ENCODE measurements around the gene CCDC149.

The CCDC149 gene

DNA sequence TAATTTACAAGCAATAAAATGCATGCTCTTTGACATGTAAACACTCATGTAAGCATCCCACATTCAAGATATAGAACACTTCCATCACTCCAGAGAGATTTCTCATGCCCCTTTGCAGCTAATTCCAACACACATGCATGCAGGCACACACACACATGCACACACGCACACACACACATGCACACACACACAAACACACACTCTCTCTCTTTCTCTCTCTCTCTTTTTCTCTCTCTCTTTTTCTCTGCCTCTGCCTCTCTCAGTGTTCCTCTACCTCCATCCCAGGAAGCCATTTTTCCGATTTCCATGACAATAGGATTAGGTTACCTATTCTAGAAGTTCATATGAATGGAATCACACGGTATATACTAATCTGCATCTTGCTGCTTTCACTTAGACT, 129.3 kb downstream of the CCDC149 start:
- Histone ChIP-seq H3K4me3 (ENCODE audit: low read depth, low read length, poor library complexity, severe bottlenecking) (no peak overlapping the region), H3K27ac (ENCODE audit: low read depth, low read length, poor library complexity, severe bottlenecking) (no peak overlapping the region), H3K36me3 (ENCODE audit: insufficient read depth, low read length) (no peaks in the 10 kb centered on the region), H3K79me2 (ENCODE audit: insufficient read depth, low read length) (no peaks in the 10 kb centered on the region), H4K20me1 (ENCODE audit: insufficient read depth, low read length) (no peaks in the 10 kb centered on the region), H2AFZ (ENCODE audit: low read length) (no peak overlapping the region), H3K9me3 (ENCODE audit: low read length) (no peaks in the 10 kb centered on the region), H3K4me1 (ENCODE audit: insufficient read depth, low read length, severe bottlenecking) (no peaks in the 10 kb centered on the region), H3K4me2 (ENCODE audit: low read length) (no peak overlapping the region), H3K9me2 (ENCODE audit: low read depth, low read length) (no peaks in the 10 kb centered on the region), H3K9ac (ENCODE audit: low read length) (no peak overlapping the region), H3K27me3 (ENCODE audit: insufficient read depth, low read length) (no peaks in the 10 kb centered on the region), H3F3A (ENCODE audit: insufficient read depth, low read length) (no peaks in the 10 kb centered on the region)
- TF ChIP-seq EZH2 (IDR thresholded peaks at IDR 0.05; ENCODE audit: borderline replicate concordance, low read length) (no peak), CTCF (IDR thresholded peaks at IDR 0.05; ENCODE audit: low read length) (no peak)

DNA sequence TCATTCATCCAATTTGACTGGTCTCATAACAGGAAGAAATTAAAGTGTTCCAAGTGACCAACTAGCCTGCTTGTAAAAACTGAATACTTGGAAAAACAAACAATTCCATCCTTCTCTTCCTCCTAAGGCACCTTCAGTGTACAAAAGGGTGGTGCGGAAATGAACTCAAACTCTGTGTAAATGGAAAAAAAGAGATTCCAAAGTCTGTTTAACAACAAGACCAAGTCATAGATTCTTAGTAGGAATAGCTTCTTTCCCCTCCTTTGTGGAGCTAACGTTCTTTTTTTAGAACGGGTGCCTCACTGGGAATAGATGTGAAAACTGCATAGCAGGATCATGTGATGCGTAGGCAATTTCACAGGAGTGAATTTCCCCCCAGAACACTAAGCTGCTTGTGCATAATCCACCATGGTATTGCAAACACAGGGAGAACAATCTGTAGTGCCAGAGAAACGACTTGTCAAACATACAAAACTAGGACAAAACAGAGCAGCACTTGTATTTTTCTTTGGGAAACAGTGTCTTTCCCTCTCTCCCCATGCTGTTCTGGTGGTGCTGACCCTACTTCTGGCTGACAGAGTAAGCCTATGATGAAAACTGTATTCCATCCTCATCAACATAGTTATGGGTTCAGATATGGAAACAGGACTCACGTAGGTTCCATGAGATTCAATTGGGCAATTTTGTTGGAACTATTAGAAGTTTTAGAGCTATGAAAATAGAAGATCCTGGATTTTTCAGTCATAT, 130.7 kb downstream of the CCDC149 start:
- Histone ChIP-seq H3K36me3 (ENCODE audit: insufficient read depth, low read length) (no peaks in the 10 kb centered on the region), H3K4me3 (ENCODE audit: low read depth, low read length, poor library complexity, severe bottlenecking) (no peak overlapping the region), H3K9ac (ENCODE audit: low read length) (no peak overlapping the region), H3K9me2 (ENCODE audit: low read depth, low read length) (no peaks in the 10 kb centered on the region), H3K4me1 (ENCODE audit: insufficient read depth, low read length, severe bottlenecking) (no peaks in the 10 kb centered on the region), H3K4me2 (ENCODE audit: low read length) (no peak overlapping the region), H3K79me2 (ENCODE audit: insufficient read depth, low read length) (no peaks in the 10 kb centered on the region), H2AFZ (ENCODE audit: low read length) (no peak overlapping the region), H3K27me3 (ENCODE audit: insufficient read depth, low read length) (no peaks in the 10 kb centered on the region), H3F3A (ENCODE audit: insufficient read depth, low read length) (no peaks in the 10 kb centered on the region), H3K27ac (ENCODE audit: low read depth, low read length, poor library complexity, severe bottlenecking) (no peak overlapping the region), H3K9me3 (ENCODE audit: low read length) (no peaks in the 10 kb centered on the region), H4K20me1 (ENCODE audit: insufficient read depth, low read length) (no peaks in the 10 kb centered on the region)
- TF ChIP-seq CTCF (IDR thresholded peaks at IDR 0.05; ENCODE audit: low read length) (no peak), EZH2 (IDR thresholded peaks at IDR 0.05; ENCODE audit: borderline replicate concordance, low read length) (no peak)

DNA sequence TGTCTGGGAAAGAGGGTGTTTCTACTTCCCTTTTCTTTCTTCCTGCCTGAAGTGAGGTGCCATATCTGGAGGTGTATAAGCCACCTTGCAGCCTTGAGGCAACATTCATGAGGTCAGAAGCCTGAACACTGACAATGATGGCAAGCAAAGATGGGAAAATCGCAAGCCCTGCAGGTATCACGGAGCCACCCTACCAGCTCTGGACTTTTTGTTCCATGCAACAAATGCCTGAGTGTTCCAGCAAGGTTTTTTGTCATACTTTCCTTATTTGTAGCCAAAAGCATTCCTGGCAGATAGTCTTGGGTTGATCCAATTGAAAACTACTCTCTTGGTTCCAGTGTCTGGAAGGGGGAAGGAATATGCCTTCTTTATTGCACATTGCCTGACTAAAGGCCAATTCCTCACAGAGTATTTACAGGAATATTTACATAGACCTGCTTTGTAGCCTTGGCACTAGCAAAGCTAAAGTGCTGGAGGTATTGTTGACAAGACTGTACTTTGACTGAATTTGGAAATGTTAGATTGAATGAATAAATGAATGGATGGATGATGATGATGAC, 131.8 kb downstream of the CCDC149 start:
- TF ChIP-seq CTCF (IDR thresholded peaks at IDR 0.05; ENCODE audit: low read length) (no peak), EZH2 (IDR thresholded peaks at IDR 0.05; ENCODE audit: borderline replicate concordance, low read length) (no peak)

More for the DNA sequence above, 131.8 kb downstream of the CCDC149 start:
- Histone ChIP-seq H3K36me3 (ENCODE audit: insufficient read depth, low read length) (no peaks in the 10 kb centered on the region), H3K9me3 (ENCODE audit: low read length) (no peaks in the 10 kb centered on the region), H3F3A (ENCODE audit: insufficient read depth, low read length) (no peaks in the 10 kb centered on the region), H3K4me1 (ENCODE audit: insufficient read depth, low read length, severe bottlenecking) (no peaks in the 10 kb centered on the region), H3K79me2 (ENCODE audit: insufficient read depth, low read length) (no peaks in the 10 kb centered on the region), H3K9ac (ENCODE audit: low read length) (no peak overlapping the region), H3K27me3 (ENCODE audit: insufficient read depth, low read length) (no peaks in the 10 kb centered on the region), H4K20me1 (ENCODE audit: insufficient read depth, low read length) (no peaks in the 10 kb centered on the region), H3K4me3 (ENCODE audit: low read depth, low read length, poor library complexity, severe bottlenecking) (no peak overlapping the region), H3K27ac (ENCODE audit: low read depth, low read length, poor library complexity, severe bottlenecking) (no peak overlapping the region), H3K9me2 (ENCODE audit: low read depth, low read length) (no peaks in the 10 kb centered on the region), H3K4me2 (ENCODE audit: low read length) (no peak overlapping the region), H2AFZ (ENCODE audit: low read length) (no peak overlapping the region)
